ENCODE data around the gene NCMAP.

The NCMAP gene

DNA sequence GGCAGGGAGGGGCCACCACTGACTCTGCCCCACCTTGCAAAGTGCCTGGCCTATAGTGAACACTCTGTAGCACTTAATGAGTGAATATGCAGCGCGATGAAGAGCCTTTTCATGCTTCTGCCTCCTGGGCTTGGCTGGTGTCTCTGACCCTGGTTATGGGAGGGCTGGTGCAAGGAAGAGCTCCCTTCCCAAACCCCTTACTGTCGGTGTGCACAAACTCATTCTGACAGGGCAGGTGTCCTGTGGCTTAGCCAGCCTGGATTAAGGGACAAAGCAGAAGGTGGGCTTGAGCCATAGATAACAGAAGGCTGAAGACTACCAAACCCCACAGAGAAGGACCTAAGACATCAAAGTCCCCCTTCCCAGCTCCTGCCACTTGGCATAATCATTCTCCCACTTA, 2.0 kb upstream of the NCMAP start:
- Histone ChIP-seq H2AK5ac (ENCODE audit: low read length) (no peak overlapping the region), H3K27ac (ENCODE audit: low read depth, low read length) (no peak overlapping the region), H2BK12ac (ENCODE audit: low read length) (no peak overlapping the region), H2AFZ (ENCODE audit: insufficient read depth, low read length, poor library complexity) (no peak overlapping the region), H3K18ac (ENCODE audit: low read length) (no peak overlapping the region), H3K27me3 (ENCODE audit: insufficient read depth, low read length) (peaks cover 14% of the 10 kb centered on the region), H3K9me3 (ENCODE audit: insufficient read depth, low read depth, low read length) (no peaks in the 10 kb centered on the region), H3K79me2 (ENCODE audit: control insufficient read depth, insufficient read depth, low read length, poor library complexity) (no peaks in the 10 kb centered on the region), H3K4me3 (ENCODE audit: low read depth, low read length) (no peak overlapping the region), H3K23ac (ENCODE audit: low read length) (no peak overlapping the region), H2BK5ac (ENCODE audit: low read depth, low read length, poor library complexity) (no peak overlapping the region), H4K8ac (ENCODE audit: low read depth, low read length) (no peak overlapping the region), H3K79me1 (ENCODE audit: low read length) (no peaks in the 10 kb centered on the region), H4K12ac (ENCODE audit: low read depth, low read length) (no peak overlapping the region), H3K4me2 (ENCODE audit: low read length) (no peak overlapping the region), H3K9ac (ENCODE audit: low read length) (no peak overlapping the region), H3K4ac (ENCODE audit: low read depth, low read length) (no peak overlapping the region), H3K36me3 (ENCODE audit: control insufficient read depth in 1 of 2, insufficient read depth in 2 of 2, low read length in 2 of 2) (no peaks in the 10 kb centered on the region), H2BK120ac (ENCODE audit: insufficient read depth, low read length, poor library complexity) (no peak overlapping the region), H4K91ac (ENCODE audit: low read depth, low read length) (no peak overlapping the region), H3K14ac (ENCODE audit: low read length) (no peak overlapping the region), H3K4me1 (ENCODE audit: control insufficient read depth in 1 of 2, insufficient read depth in 2 of 2, low read length in 2 of 2) (peaks cover 4 to 5% of the 10 kb centered on the region in 2 experiments)
- DNase-seq, result no peak
- WGBS (ENCODE audit: extremely low coverage, insufficient coverage, insufficient read length), result no CpG with 5 or more reads among the region's 3 CpGs

- no peak overlapping the region for H3K4me2 ChIP-seq (ENCODE audit: low read length)
- H2AFZ ChIP-seq (ENCODE audit: insufficient read depth, low read length, poor library complexity), result no peak overlapping the region
- H3K27me3 ChIP-seq (ENCODE audit: insufficient read depth, low read length), result peaks cover 14% of the 10 kb centered on the region
- H3K36me3 ChIP-seq (ENCODE audit: control insufficient read depth in 1 of 2, insufficient read depth in 2 of 2, low read length in 2 of 2), result no peaks in the 10 kb centered on the region
- H4K12ac ChIP-seq (ENCODE audit: low read depth, low read length), result no peak overlapping the region
- peaks cover 4 to 5% of the 10 kb centered on the region in 2 experiments for H3K4me1 ChIP-seq (ENCODE audit: control insufficient read depth in 1 of 2, insufficient read depth in 2 of 2, low read length in 2 of 2)
- no peaks in the 10 kb centered on the region for H3K9me3 ChIP-seq (ENCODE audit: insufficient read depth, low read depth, low read length)
- no peak overlapping the region for H3K23ac ChIP-seq (ENCODE audit: low read length)
- H2BK120ac ChIP-seq (ENCODE audit: insufficient read depth, low read length, poor library complexity), result no peak overlapping the region
- no peak overlapping the region for H3K9ac ChIP-seq (ENCODE audit: low read length)
- H4K8ac ChIP-seq (ENCODE audit: low read depth, low read length), result no peak overlapping the region
- no peak overlapping the region for H3K4me3 ChIP-seq (ENCODE audit: low read depth, low read length)
- no peak overlapping the region for H3K4ac ChIP-seq (ENCODE audit: low read depth, low read length)
- H3K79me2 ChIP-seq (ENCODE audit: control insufficient read depth, insufficient read depth, low read length, poor library complexity), result no peaks in the 10 kb centered on the region
- WGBS (ENCODE audit: extremely low coverage, insufficient coverage, insufficient read length), result no CpG with 5 or more reads among the region's 4 CpGs
- H4K91ac ChIP-seq (ENCODE audit: low read depth, low read length), result no peak overlapping the region
- no peak overlapping the region for H3K18ac ChIP-seq (ENCODE audit: low read length)
- no peak overlapping the region for H3K27ac ChIP-seq (ENCODE audit: low read depth, low read length)
- H3K14ac ChIP-seq (ENCODE audit: low read length), result no peak overlapping the region
- no peak overlapping the region for H2BK12ac ChIP-seq (ENCODE audit: low read length)
- no peaks in the 10 kb centered on the region for H3K79me1 ChIP-seq (ENCODE audit: low read length)
- no peak overlapping the region for H2AK5ac ChIP-seq (ENCODE audit: low read length)
- no peak for DNase-seq
- H2BK5ac ChIP-seq (ENCODE audit: low read depth, low read length, poor library complexity), result no peak overlapping the region
Measured at GRCh38 chr1:24554714-24555113, 1.2 kb upstream of the NCMAP start.

- WGBS (ENCODE audit: extremely low coverage, insufficient coverage, insufficient read length), result no CpG with 5 or more reads among the region's 19 CpGs
Measured at GRCh38 chr1:24556414-24556795, 518 bp downstream of the NCMAP start.

GRCh38 chr1:24557220-24557619, 1.3 kb downstream of the NCMAP start:
- H2BK12ac ChIP-seq (ENCODE audit: low read length), result no peak overlapping the region
- H3K14ac ChIP-seq (ENCODE audit: low read length), result no peak overlapping the region
- H3K9me3 ChIP-seq (ENCODE audit: insufficient read depth, low read depth, low read length), result no peaks in the 10 kb centered on the region
- H3K4me3 ChIP-seq (ENCODE audit: low read depth, low read length), result no peak overlapping the region
- no peak overlapping the region for H3K23ac ChIP-seq (ENCODE audit: low read length)
- DNase-seq, result no peak
- no peak overlapping the region for H2AFZ ChIP-seq (ENCODE audit: insufficient read depth, low read length, poor library complexity)
- no peak overlapping the region for H2AK5ac ChIP-seq (ENCODE audit: low read length)
- H3K18ac ChIP-seq (ENCODE audit: low read length), result no peak overlapping the region
- H3K4ac ChIP-seq (ENCODE audit: low read depth, low read length), result no peak overlapping the region
- H2BK120ac ChIP-seq (ENCODE audit: insufficient read depth, low read length, poor library complexity), result no peak overlapping the region
- no peak overlapping the region for H3K9ac ChIP-seq (ENCODE audit: low read length)
- H3K79me1 ChIP-seq (ENCODE audit: low read length), result no peaks in the 10 kb centered on the region
- H4K12ac ChIP-seq (ENCODE audit: low read depth, low read length), result no peak overlapping the region
- H2BK5ac ChIP-seq (ENCODE audit: low read depth, low read length, poor library complexity), result no peak overlapping the region
- peaks cover 3 to 4% of the 10 kb centered on the region in 2 experiments for H3K4me1 ChIP-seq (ENCODE audit: control insufficient read depth in 1 of 2, insufficient read depth in 2 of 2, low read length in 2 of 2)
- no peak overlapping the region for H4K8ac ChIP-seq (ENCODE audit: low read depth, low read length)
- WGBS (ENCODE audit: extremely low coverage, insufficient coverage, insufficient read length), result no CpG with 5 or more reads among the region's 6 CpGs
- no peak overlapping the region for H4K91ac ChIP-seq (ENCODE audit: low read depth, low read length)
- H3K4me2 ChIP-seq (ENCODE audit: low read length), result no peak overlapping the region
- no peaks in the 10 kb centered on the region for H3K79me2 ChIP-seq (ENCODE audit: control insufficient read depth, insufficient read depth, low read length, poor library complexity)
- H3K27me3 ChIP-seq (ENCODE audit: insufficient read depth, low read length), result peaks cover 14% of the 10 kb centered on the region
- H3K36me3 ChIP-seq (ENCODE audit: control insufficient read depth in 1 of 2, insufficient read depth in 2 of 2, low read length in 2 of 2), result no peaks in the 10 kb centered on the region
- H3K27ac ChIP-seq (ENCODE audit: low read depth, low read length), result no peak overlapping the region

More at GRCh38 chr1:24556414-24556795, 518 bp downstream of the NCMAP start:
- no peak overlapping the region for H3K23ac ChIP-seq (ENCODE audit: low read length)
- H4K8ac ChIP-seq (ENCODE audit: low read depth, low read length), result no peak overlapping the region
- no peak overlapping the region for H3K9ac ChIP-seq (ENCODE audit: low read length)
- H2BK12ac ChIP-seq (ENCODE audit: low read length), result no peak overlapping the region
- no peak overlapping the region for H3K18ac ChIP-seq (ENCODE audit: low read length)
- no peaks in the 10 kb centered on the region for H3K79me1 ChIP-seq (ENCODE audit: low read length)
- H4K12ac ChIP-seq (ENCODE audit: low read depth, low read length), result no peak overlapping the region
- H3K4me3 ChIP-seq (ENCODE audit: low read depth, low read length), result no peak overlapping the region
- peaks cover 14% of the 10 kb centered on the region for H3K27me3 ChIP-seq (ENCODE audit: insufficient read depth, low read length)
- no peak overlapping the region for H3K27ac ChIP-seq (ENCODE audit: low read depth, low read length)
- H3K4ac ChIP-seq (ENCODE audit: low read depth, low read length), result no peak overlapping the region
- H2BK120ac ChIP-seq (ENCODE audit: insufficient read depth, low read length, poor library complexity), result no peak overlapping the region
- H2AK5ac ChIP-seq (ENCODE audit: low read length), result no peak overlapping the region
- no peak overlapping the region for H2AFZ ChIP-seq (ENCODE audit: insufficient read depth, low read length, poor library complexity)
- peak overlapping the region; percentile 57 for H3K4me2 ChIP-seq (ENCODE audit: low read length)
- no peaks in the 10 kb centered on the region for H3K36me3 ChIP-seq (ENCODE audit: control insufficient read depth in 1 of 2, insufficient read depth in 2 of 2, low read length in 2 of 2)
- no peak overlapping the region for H4K91ac ChIP-seq (ENCODE audit: low read depth, low read length)
- no peak overlapping the region for H3K14ac ChIP-seq (ENCODE audit: low read length)
- no peaks in the 10 kb centered on the region for H3K79me2 ChIP-seq (ENCODE audit: control insufficient read depth, insufficient read depth, low read length, poor library complexity)
- H2BK5ac ChIP-seq (ENCODE audit: low read depth, low read length, poor library complexity), result no peak overlapping the region
- DNase-seq, result no peak
- peaks cover 4 to 5% of the 10 kb centered on the region in 2 experiments for H3K4me1 ChIP-seq (ENCODE audit: control insufficient read depth in 1 of 2, insufficient read depth in 2 of 2, low read length in 2 of 2)
- no peaks in the 10 kb centered on the region for H3K9me3 ChIP-seq (ENCODE audit: insufficient read depth, low read depth, low read length)

All from trophoblast cell (in vitro differentiated cells and primary cell).